ENCODE data around the gene GGA3.

- TF ChIP-seq CTCF (IDR thresholded peaks at IDR 0.05; ENCODE audit: low read depth, low read length, poor library complexity, severe bottlenecking) (no peak), EZH2phosphoT487 (IDR thresholded peaks at IDR 0.05; ENCODE audit: borderline replicate concordance, low read length) (no peak)
These were observed 43.3 kb downstream of the GGA3 start for GRCh38 chr17:75218131-75218530.
